GM19043 (cell line): ENCODE results near the gene EN2.
"Not testable (repeated sequence)": the region's sequence is repeated elsewhere in the genome, so short reads cannot be mapped to it uniquely, and the experiment has no call there.

Source experiments
- ATAC-seq: cut with Tn5 transposase; IDR thresholded peaks from one replicate; pipeline ENCODE4 v1.9.1; 2021; ENCODE audit warnings: low read depth; ENCODE audit not compliant: unreplicated experiment

EN2 gene

DNA sequence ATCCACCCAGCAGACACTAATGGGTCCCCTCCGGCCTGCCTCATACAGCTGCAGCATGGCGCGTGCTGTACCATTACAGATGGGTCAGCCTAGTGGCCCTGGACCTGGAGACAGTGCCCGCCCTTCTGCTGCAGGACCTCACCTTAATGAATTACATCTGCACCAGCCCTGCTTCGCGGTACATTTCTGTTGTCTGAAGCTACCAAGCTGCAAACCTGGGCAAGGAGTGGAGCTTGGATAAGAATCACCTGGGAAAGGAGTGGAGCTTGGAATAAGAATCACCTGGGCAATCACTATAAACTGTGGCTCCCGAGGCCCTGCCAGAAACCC lies 33.0 kb upstream of the EN2 start:
- no peak for ATAC-seq

- no peak for ATAC-seq
These were observed 32.0 kb upstream of the EN2 start for GRCh38 chr7:155425887-155426286.

DNA sequence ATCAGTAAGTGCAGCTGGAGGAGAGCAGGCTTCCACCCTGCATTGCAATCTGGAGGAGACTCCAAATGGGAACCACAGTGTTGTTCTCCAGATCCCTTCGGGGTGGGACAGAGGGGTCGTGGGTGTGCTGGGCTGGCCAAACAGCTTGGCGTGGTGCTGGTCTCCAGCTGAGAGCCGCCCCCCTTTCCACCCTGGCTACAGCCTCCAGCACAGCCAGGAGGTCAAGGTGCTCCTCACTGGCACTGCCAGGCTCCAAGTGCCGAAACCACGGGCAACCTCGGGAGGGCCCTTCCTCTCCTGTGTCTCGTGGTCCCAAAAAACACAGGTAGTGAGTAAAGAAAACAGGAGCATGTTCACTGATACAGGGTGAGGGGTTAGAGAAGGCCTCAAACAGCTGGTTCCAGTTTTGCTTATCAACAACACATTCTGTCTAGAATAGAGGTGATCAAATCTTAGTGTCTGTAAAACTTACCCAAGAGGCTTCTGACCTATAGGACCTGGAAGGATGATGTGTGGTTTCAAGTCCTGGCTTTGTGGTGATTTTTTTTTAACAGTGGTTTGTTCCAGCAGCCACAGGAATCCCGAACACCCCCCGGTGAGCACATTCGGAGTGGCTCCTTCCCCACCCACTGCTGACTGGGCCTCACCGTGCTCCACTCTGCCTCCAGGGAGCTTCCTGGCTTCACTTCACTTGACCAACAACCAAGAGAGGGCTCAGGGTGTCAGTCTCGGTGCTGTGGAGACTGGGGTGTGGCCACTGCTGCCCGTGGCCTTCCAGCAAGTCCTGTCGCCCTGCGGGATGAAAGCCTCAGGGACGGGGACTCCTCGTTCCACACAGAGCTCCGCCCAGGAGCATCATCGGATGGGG lies 31.2 kb upstream of the EN2 start:
- no peak for ATAC-seq

DNA sequence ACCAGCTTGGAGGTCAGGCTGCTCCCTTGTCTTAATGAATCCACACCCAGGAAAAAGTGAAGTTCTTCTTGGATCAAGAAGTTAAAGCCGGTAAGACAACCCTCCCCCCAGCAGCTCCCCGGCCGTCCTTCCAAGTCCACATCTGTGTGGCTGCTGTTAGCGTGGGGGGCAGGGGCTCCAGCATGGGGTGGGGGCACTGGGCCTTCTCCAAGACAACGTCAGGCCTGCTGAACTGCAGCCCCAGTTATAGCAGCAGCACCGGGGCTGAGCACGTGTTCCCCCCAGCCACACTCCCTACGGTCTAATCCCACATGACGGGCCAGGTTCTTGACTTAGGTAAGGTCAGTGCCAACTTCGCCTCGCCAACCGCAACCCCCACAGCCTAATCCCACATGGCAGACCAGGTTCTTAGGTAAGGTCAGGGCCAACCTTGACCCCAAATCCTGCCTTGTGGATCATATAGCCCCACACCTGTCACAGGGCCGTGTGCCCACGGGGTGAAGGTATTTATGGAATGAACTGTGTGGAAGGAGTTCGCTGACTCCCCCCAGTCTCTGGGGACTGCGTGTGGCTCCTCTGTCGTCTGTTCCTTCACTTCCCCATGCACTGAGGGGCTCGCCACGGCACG lies 30.4 kb upstream of the EN2 start:
- ATAC-seq: no peak

- ATAC-seq: no peak
These were observed 29.6 kb upstream of the EN2 start for GRCh38 chr7:155428171-155428834.

GRCh38 chr7:155429651-155430050 lies 28.3 kb upstream of the EN2 start:
- ATAC-seq: no peak

DNA sequence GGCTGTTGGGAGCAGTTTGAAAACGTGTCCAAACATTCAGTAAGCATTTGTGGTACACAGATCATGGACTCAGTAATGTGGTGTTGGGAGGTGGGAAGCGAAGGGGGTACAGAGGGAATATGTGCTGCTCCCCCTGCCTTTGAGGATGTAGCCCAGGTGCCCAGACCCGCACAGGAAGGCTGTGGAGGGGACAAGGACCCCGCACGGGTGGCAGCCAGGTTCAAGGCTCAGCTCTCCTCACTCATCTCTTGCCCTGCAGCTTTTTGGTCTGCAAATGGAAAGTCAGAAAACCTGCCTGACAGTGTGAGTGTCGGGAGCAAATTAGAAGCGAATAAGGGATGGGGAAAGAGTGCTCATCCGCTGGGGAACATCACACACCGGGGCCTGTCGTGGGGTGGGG lies 27.3 kb upstream of the EN2 start:
- ATAC-seq: no peak

GRCh38 chr7:155431231-155431630 lies 26.7 kb upstream of the EN2 start:
- ATAC-seq: no peak

- no peak for ATAC-seq
These were observed 26.2 kb upstream of the EN2 start for GRCh38 chr7:155431711-155432110.

DNA sequence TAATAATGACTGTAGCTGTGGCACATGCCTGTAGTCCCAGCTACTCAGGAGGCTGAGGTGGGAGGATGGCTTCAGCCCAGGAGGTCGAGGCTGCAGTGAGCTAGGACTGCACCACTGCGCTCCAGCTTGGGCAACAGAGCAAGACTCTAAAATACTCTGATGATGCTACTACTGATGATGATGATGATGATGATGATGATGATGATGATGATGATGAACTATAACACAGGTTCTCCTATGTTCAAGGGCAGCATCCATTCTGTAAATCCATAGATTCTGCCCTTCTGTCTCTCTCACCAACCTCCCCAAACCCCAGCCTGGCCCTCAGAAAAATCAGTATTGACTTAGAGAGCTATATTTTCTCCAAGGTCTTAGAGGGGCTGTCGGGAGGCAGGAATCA lies 22.8 kb upstream of the EN2 start:
- ATAC-seq: no peak

GRCh38 chr7:155437836-155438235 lies 20.1 kb upstream of the EN2 start:
- ATAC-seq: no peak

- ATAC-seq: no peak
These were observed 19.2 kb upstream of the EN2 start for GRCh38 chr7:155438777-155439176.

DNA sequence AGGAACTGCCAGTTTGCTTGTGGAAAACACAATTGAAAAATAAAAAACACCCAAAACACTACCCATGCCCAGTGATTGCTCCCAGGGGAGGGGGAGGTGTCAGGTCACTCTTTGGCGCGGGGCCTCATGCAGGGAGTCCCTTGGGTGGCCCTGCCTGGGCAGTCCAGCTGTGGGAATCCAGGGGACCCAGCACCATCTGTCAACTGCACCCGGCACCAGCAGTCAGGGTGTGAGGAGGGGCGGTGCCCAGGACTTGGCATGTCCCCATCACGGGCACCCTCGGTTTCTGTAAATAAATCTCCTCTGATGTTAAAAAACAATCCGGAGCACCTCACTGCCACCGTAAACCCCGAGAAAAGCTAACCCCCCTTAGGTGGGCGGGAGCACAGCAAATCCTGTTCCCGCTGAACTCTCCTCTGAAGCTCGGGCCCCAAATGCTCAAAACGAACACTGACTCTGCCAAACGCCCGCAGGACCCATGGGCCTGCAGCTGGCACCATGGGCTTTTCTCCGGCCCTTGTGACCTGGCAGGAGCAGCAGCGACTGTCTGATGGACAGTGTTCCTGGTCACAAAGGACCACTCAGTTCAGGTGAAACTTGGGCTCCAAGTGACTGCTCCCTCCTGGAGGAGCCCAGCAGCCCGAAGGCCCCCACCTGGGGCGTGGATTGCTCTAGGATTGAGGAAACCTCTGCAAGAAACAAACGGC lies 18.5 kb upstream of the EN2 start:
- no peak for ATAC-seq

DNA sequence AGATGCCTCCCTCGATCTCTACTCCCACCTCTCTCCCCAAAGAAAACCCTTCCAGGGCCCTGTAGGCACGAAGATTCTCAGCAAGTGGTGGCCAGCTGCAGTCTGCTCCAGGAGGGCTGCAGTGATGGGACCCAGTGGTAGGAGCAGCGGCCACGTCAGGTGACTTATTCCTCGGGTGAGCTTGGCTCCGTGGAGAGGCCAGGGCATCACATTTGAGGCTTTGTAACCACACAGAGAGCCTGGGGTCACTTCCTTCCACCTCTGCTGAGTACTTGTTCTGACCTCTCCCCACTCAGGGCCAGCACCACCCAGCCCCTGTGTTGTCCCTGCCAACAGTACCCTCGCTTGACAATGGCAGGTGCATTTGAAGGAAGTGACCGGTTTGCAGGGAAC lies 17.9 kb upstream of the EN2 start:
- no peak for ATAC-seq

- no peak for ATAC-seq
These were observed 16.1 kb upstream of the EN2 start for GRCh38 chr7:155441856-155442255.

GRCh38 chr7:155444746-155445145 lies 13.2 kb upstream of the EN2 start:
- no peak for ATAC-seq

DNA sequence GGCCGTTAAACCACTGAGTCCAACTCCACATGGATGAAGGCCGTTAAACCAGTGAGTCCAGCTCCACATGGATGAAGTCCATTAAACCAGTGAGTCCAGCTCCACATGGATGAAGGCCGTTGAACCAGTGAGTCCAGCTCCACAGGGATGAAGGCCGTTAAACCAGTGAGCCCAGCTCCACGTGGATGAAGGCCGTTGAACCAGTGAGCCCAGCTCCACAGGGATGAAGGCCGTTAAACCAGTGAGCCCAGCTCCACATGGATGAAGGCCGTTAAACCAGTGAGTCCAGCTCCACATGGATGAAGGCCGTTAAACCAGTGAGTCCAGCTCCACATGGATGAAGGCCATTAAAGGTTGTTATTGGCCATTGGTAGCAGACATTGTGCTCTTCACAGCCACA lies 12.3 kb upstream of the EN2 start:
- ATAC-seq: not testable (repeated sequence)

- no peak for ATAC-seq
These were observed 10.3 kb upstream of the EN2 start for GRCh38 chr7:155447603-155448002.

DNA sequence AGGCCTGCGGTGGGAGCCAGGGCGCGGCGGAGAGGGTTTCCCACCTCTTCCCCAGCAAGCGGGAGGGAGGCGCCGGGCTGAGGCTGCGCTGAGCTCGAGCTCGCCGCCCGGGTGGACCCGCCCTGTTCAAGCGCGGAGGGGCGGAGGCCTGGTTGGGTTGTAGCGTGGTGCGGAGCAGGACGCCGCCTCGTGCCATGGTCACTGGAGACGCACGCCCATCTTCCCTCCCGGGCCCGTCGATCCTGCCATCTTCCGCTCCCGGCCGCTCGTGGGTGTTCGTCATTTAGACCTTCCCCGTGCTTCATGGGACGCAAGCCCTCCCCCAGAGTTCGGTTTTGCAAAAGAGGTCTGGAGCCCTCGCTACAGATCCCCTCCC lies 9.3 kb upstream of the EN2 start:
- ATAC-seq: no peak

- ATAC-seq: no peak
These were observed 8.7 kb upstream of the EN2 start for GRCh38 chr7:155449008-155449868.
